Measurements from ENCODE around the gene EPHA5.

The EPHA5 gene

GRCh38 chr4:65472531-65472930 lies 197.8 kb downstream of the EPHA5 start:
- DNase-seq = no peak

- no peak for DNase-seq
Observed at GRCh38 chr4:65467068-65467680, 203.1 kb downstream of the EPHA5 start.

GRCh38 chr4:65461781-65462180 lies 208.5 kb downstream of the EPHA5 start:
- no peak for DNase-seq

GRCh38 chr4:65457011-65457410 lies 213.3 kb downstream of the EPHA5 start:
- DNase-seq = no peak

GRCh38 chr4:65456579-65456978 lies 213.7 kb downstream of the EPHA5 start:
- no peak for DNase-seq

- DNase-seq = no peak
Observed at GRCh38 chr4:65453398-65453797, 216.9 kb downstream of the EPHA5 start.

- DNase-seq = no peak
Observed at GRCh38 chr4:65450899-65451298, 219.4 kb downstream of the EPHA5 start.

GRCh38 chr4:65437102-65437501 lies 233.2 kb downstream of the EPHA5 start:
- no peak for DNase-seq

- no peak for DNase-seq
Observed at GRCh38 chr4:65422109-65422508, 248.2 kb downstream of the EPHA5 start.

- DNase-seq = no peak
Observed at GRCh38 chr4:65420036-65420435, 250.3 kb downstream of the EPHA5 start.

GRCh38 chr4:65416891-65417290 lies 253.4 kb downstream of the EPHA5 start:
- DNase-seq = no peak

- DNase-seq = no peak
Observed at GRCh38 chr4:65407483-65407882, 262.8 kb downstream of the EPHA5 start.

- DNase-seq = no peak
Observed at GRCh38 chr4:65401083-65401482, 269.2 kb downstream of the EPHA5 start.

- DNase-seq = no peak
Observed at GRCh38 chr4:65399084-65399483, 271.2 kb downstream of the EPHA5 start.

GRCh38 chr4:65393078-65393477 lies 277.2 kb downstream of the EPHA5 start:
- no peak for DNase-seq

GRCh38 chr4:65392488-65392887 lies 277.8 kb downstream of the EPHA5 start:
- DNase-seq = no peak

- DNase-seq = no peak
Observed at GRCh38 chr4:65391814-65392213, 278.5 kb downstream of the EPHA5 start.

GRCh38 chr4:65391382-65391781 lies 278.9 kb downstream of the EPHA5 start:
- no peak for DNase-seq

GRCh38 chr4:65386927-65387326 lies 283.4 kb downstream of the EPHA5 start:
- DNase-seq = no peak

GRCh38 chr4:65383589-65384305 lies 286.5 kb downstream of the EPHA5 start:
- no peak for DNase-seq

- DNase-seq = no peak
Observed at GRCh38 chr4:65381648-65382047, 288.6 kb downstream of the EPHA5 start.

GRCh38 chr4:65370709-65371108 lies 299.6 kb downstream of the EPHA5 start:
- DNase-seq = no peak

- DNase-seq = no peak
Observed at GRCh38 chr4:65367306-65367705, 303.0 kb downstream of the EPHA5 start.

GRCh38 chr4:65358914-65359313 lies 311.4 kb downstream of the EPHA5 start:
- no peak for DNase-seq

- no peak for DNase-seq
Observed at GRCh38 chr4:65353098-65353497, 317.2 kb downstream of the EPHA5 start.

Data from NCI-H1048 (cell line).